Loucy (cell line): Measurements from ENCODE around the gene CDH22.

ENCODE experiments used
- H2AFZ ChIP-seq: fragments of 200-600 bp; sonication (generic); 2 replicates; pipeline ENCODE4 v1.6.0; 2016; ENCODE audit warnings: antibody characterized with exemption, mild to moderate bottlenecking, low read length, moderate library complexity
- H3F3A ChIP-seq: fragments of 200-600 bp; 2 replicates; pipeline ENCODE4 v1.6.0; 2016; ENCODE audit warnings: antibody characterized with exemption, low read depth, mild to moderate bottlenecking
- H3K27me3 ChIP-seq: fragments of 200-600 bp; sonication (generic); 2 replicates; pipeline ENCODE4 v1.6.1; 2014; ENCODE audit warnings: low read length, mild to moderate bottlenecking; ENCODE audit not compliant: insufficient read depth, poor library complexity, severe bottlenecking
- H3K36me3 ChIP-seq: fragments of 200-600 bp; sonication (generic); 2 replicates; pipeline ENCODE4 v1.6.1; 2016; ENCODE audit warnings: low read length; ENCODE audit not compliant: insufficient read depth
- H3K4me1 ChIP-seq: fragments of 200-600 bp; sonication (generic); 2 replicates; pipeline ENCODE4 v1.5.1; 2014; ENCODE audit warnings: low read length, mild to moderate bottlenecking; ENCODE audit not compliant: insufficient read depth, poor library complexity, severe bottlenecking
- H3K4me2 ChIP-seq: fragments of 200-600 bp; sonication (generic); 2 replicates; pipeline ENCODE4 v1.6.0; 2014; ENCODE audit warnings: antibody characterized with exemption, low read length, low read depth, mild to moderate bottlenecking; ENCODE audit not compliant: poor library complexity, severe bottlenecking
- H3K4me3 ChIP-seq: fragments of 200-600 bp; sonication (generic); 2 replicates; pipeline ENCODE4 v1.5.1; 2014; ENCODE audit warnings: low read length, mild to moderate bottlenecking, mixed read lengths; ENCODE audit not compliant: poor library complexity, severe bottlenecking
- H3K79me2 ChIP-seq: fragments of 200-600 bp; sonication (generic); 2 replicates; pipeline ENCODE4 v1.6.1; 2014; ENCODE audit warnings: low read length; ENCODE audit not compliant: insufficient read depth
- H3K9ac ChIP-seq: fragments of 200-600 bp; sonication (generic); 2 replicates; pipeline ENCODE4 v1.6.0; 2014; ENCODE audit warnings: mild to moderate bottlenecking, low read depth, low read length, moderate library complexity; ENCODE audit not compliant: poor library complexity, severe bottlenecking
- H3K9me2 ChIP-seq: fragments of 200-600 bp; sonication (generic); replicated peaks from 2 replicates; pipeline ENCODE4 v1.6.1; 2016; ENCODE audit warnings: low read depth, low read length, mixed read lengths
- H3K9me3 ChIP-seq: fragments of 200-600 bp; sonication (generic); 2 replicates; pipeline ENCODE4 v1.6.1; 2014; ENCODE audit warnings: mild to moderate bottlenecking, antibody characterized with exemption, low read length, low read depth; ENCODE audit not compliant: insufficient read depth
- H4K20me1 ChIP-seq: fragments of 200-600 bp; sonication (generic); 2 replicates; pipeline ENCODE4 v1.6.0; 2014; ENCODE audit warnings: antibody characterized with exemption, low read length, mild to moderate bottlenecking; ENCODE audit not compliant: insufficient read depth, poor library complexity, severe bottlenecking
- CTCF ChIP-seq: fragments of 200-600 bp; sonication (generic); conservative IDR thresholded peaks from 2 replicates; pipeline ENCODE4 v1.5.1; 2014; ENCODE audit warnings: mild to moderate bottlenecking, antibody characterized with exemption, low read length
- EZH2phosphoT487 ChIP-seq: fragments of 200-600 bp; IDR thresholded peaks from 2 replicates; pipeline ENCODE4 v1.6.1; 2018; ENCODE audit warnings: antibody characterized with exemption, mild to moderate bottlenecking, moderate library complexity, borderline replicate concordance

The CDH22 gene

GRCh38 chr20:46330831-46331371, 22.6 kb upstream of the CDH22 start:
- Histone ChIP-seq H3K4me2 (no peak overlapping the region), H2AFZ (no peak overlapping the region), H3K79me2 (no peaks in the 10 kb centered on the region), H3K4me3 (no peak overlapping the region), H3K4me1 (no peaks in the 10 kb centered on the region), H3K9me2 (no peaks in the 10 kb centered on the region), H3K36me3 (no peaks in the 10 kb centered on the region), H3K9me3 (no peaks in the 10 kb centered on the region), H4K20me1 (no peaks in the 10 kb centered on the region), H3K9ac (no peak overlapping the region), H3F3A (no peaks in the 10 kb centered on the region), H3K27me3 (no peaks in the 10 kb centered on the region)
- no peak for TF ChIP-seq CTCF
- no peak for TF ChIP-seq EZH2phosphoT487

- H3K27me3 ChIP-seq, result no peaks in the 10 kb centered on the region
- no peaks in the 10 kb centered on the region for H4K20me1 ChIP-seq
- no peak overlapping the region for H3K4me2 ChIP-seq
- no peaks in the 10 kb centered on the region for H3F3A ChIP-seq
- H3K9me3 ChIP-seq, result no peaks in the 10 kb centered on the region
- no peak for TF ChIP-seq EZH2phosphoT487
- no peak for TF ChIP-seq CTCF
- H3K9ac ChIP-seq, result no peak overlapping the region
- H3K4me1 ChIP-seq, result no peaks in the 10 kb centered on the region
- no peaks in the 10 kb centered on the region for H3K36me3 ChIP-seq
- no peaks in the 10 kb centered on the region for H3K9me2 ChIP-seq
- no peak overlapping the region for H2AFZ ChIP-seq
- no peak overlapping the region for H3K4me3 ChIP-seq
- H3K79me2 ChIP-seq, result no peaks in the 10 kb centered on the region
Observed at GRCh38 chr20:46330072-46330763, 21.9 kb upstream of the CDH22 start.

GRCh38 chr20:46328200-46328882, 20.0 kb upstream of the CDH22 start:
- H3F3A ChIP-seq, result no peaks in the 10 kb centered on the region
- H3K9ac ChIP-seq, result no peak overlapping the region
- no peak overlapping the region for H3K4me3 ChIP-seq
- H4K20me1 ChIP-seq, result no peaks in the 10 kb centered on the region
- no peaks in the 10 kb centered on the region for H3K9me3 ChIP-seq
- H3K9me2 ChIP-seq, result no peaks in the 10 kb centered on the region
- no peaks in the 10 kb centered on the region for H3K4me1 ChIP-seq
- no peaks in the 10 kb centered on the region for H3K27me3 ChIP-seq
- no peak overlapping the region for H3K4me2 ChIP-seq
- H3K36me3 ChIP-seq, result no peaks in the 10 kb centered on the region
- no peak overlapping the region for H2AFZ ChIP-seq
- no peaks in the 10 kb centered on the region for H3K79me2 ChIP-seq
- TF ChIP-seq EZH2phosphoT487 (no peak), CTCF (no peak)
